ENCODE data around the gene NTRK3.

The NTRK3 gene

GRCh38 chr15:88299497-88299896, 43.0 kb upstream of the NTRK3 start:
- no peak for TF ChIP-seq REST (IDR thresholded peaks at IDR 0.05; ENCODE audit: insufficient replicate concordance, low read depth)
- no peak for TF ChIP-seq CTCF (IDR thresholded peaks at IDR 0.05; ENCODE audit: insufficient read depth, low read length)
- no peak for TF ChIP-seq GABPA (IDR thresholded peaks at IDR 0.05; ENCODE audit: low read depth)
- no peak for TF ChIP-seq POLR2AphosphoS5 (IDR thresholded peaks at IDR 0.05; ENCODE audit: low read depth)
- no peak for TF ChIP-seq SPI1 (IDR thresholded peaks at IDR 0.05; ENCODE audit: borderline replicate concordance, low read depth)
- DNase-seq (ENCODE audit: low read depth in 1 of 2, low spot score in 1 of 2), result no peak
- Histone ChIP-seq H3K4me3 (replicated peaks; ENCODE audit: insufficient read depth, low read length) (no peak overlapping the region), H3K27ac (replicated peaks) (no peak overlapping the region), H3K27me3 (ENCODE audit: insufficient read depth, poor library complexity, severe bottlenecking) (no peaks in the 10 kb centered on the region)

GRCh38 chr15:88288661-88289060, 32.1 kb upstream of the NTRK3 start:
- DNase-seq (ENCODE audit: low read depth in 1 of 2, low spot score in 1 of 2), result no peak

GRCh38 chr15:88288206-88288605, 31.7 kb upstream of the NTRK3 start:
- no peak overlapping the region for H3K4me3 ChIP-seq (replicated peaks; ENCODE audit: insufficient read depth, low read length)
- no peak for DNase-seq (ENCODE audit: low read depth in 1 of 2, low spot score in 1 of 2)
- H3K27ac ChIP-seq (replicated peaks), result no peak overlapping the region
- TF ChIP-seq CTCF (IDR thresholded peaks at IDR 0.05; ENCODE audit: insufficient read depth, low read length) (no peak), SPI1 (IDR thresholded peaks at IDR 0.05; ENCODE audit: borderline replicate concordance, low read depth) (no peak), GABPA (IDR thresholded peaks at IDR 0.05; ENCODE audit: low read depth) (no peak), POLR2AphosphoS5 (IDR thresholded peaks at IDR 0.05; ENCODE audit: low read depth) (no peak), REST (IDR thresholded peaks at IDR 0.05; ENCODE audit: insufficient replicate concordance, low read depth) (no peak)
- peaks cover 5% of the 10 kb centered on the region for H3K27me3 ChIP-seq (ENCODE audit: insufficient read depth, poor library complexity, severe bottlenecking)

More at GRCh38 chr15:88288661-88289060, 32.1 kb upstream of the NTRK3 start:
- Histone ChIP-seq H3K27ac (replicated peaks) (no peak overlapping the region), H3K27me3 (ENCODE audit: insufficient read depth, poor library complexity, severe bottlenecking) (peaks cover 5% of the 10 kb centered on the region), H3K4me3 (replicated peaks; ENCODE audit: insufficient read depth, low read length) (no peak overlapping the region)
- TF ChIP-seq REST (IDR thresholded peaks at IDR 0.05; ENCODE audit: insufficient replicate concordance, low read depth) (no peak), CTCF (IDR thresholded peaks at IDR 0.05; ENCODE audit: insufficient read depth, low read length) (no peak), POLR2AphosphoS5 (IDR thresholded peaks at IDR 0.05; ENCODE audit: low read depth) (no peak), GABPA (IDR thresholded peaks at IDR 0.05; ENCODE audit: low read depth) (no peak), SPI1 (IDR thresholded peaks at IDR 0.05; ENCODE audit: borderline replicate concordance, low read depth) (no peak)
